Activated CD4-positive, alpha-beta memory T cell treated with anti-CD3 and anti-CD28 coated beads, Interleukin-2, amount 10 ng/mL, durations not matched to agents 7 days and 5 days (primary cell): Measurements from ENCODE around the gene CIROP. TPM values are rescaled to one million over a fixed set of nuclear protein-coding genes. Genes with fewer than 3 reads are reported as not detected.
"Not testable (repeated sequence)": the region's sequence is repeated elsewhere in the genome, so short reads cannot be mapped to it uniquely, and the experiment has no call there.

ENCODE experiments used
- CTCF ChIA-PET: fragments of 350-600 bp; sonication (Branson Sonifier 250); formaldehyde crosslinking; loops from one replicate; lab custom pipeline; 2021; ENCODE audit warnings: antibody characterized with exemption, inconsistent platforms; lab: Charles Lee
- POLR2A ChIA-PET: fragments of 350-600 bp; sonication (Branson Sonifier 250); formaldehyde crosslinking; loops from one replicate; lab custom pipeline; 2021; ENCODE audit warnings: antibody characterized with exemption; lab: Charles Lee
- DNase-seq: peaks from one replicate; pipeline ENCODE4 v3.0.0-alpha.2; 2020
- H3K27ac Mint-ChIP-seq: one replicate; pipeline ENCODE4 v1.8.0; 2021; ENCODE audit warnings: mild to moderate bottlenecking, mixed read lengths
- H3K27me3 Mint-ChIP-seq: one replicate; pipeline ENCODE4 v1.8.0; 2021; ENCODE audit warnings: mixed read lengths
- H3K36me3 Mint-ChIP-seq: one replicate; pipeline ENCODE4 v1.8.0; 2021; ENCODE audit warnings: low read depth, mixed read lengths
- H3K4me1 Mint-ChIP-seq: one replicate; pipeline ENCODE4 v1.8.0; 2021; ENCODE audit warnings: mixed read lengths
- H3K4me3 Mint-ChIP-seq: one replicate; pipeline ENCODE4 v1.8.0; 2021; ENCODE audit warnings: mild to moderate bottlenecking, mixed read lengths
- H3K9me3 Mint-ChIP-seq: one replicate; pipeline ENCODE4 v1.8.0; 2021; ENCODE audit warnings: mixed read lengths
- total RNA-seq, 2 experiments: library from RNA; stranded (reverse); gene quantifications; one replicate each; pipeline ENCODE4 v1.2.3, GENCODE V29; 2021

Gene CIROP
- total RNA-seq, 2 experiments from 2014 or later = not detected

DNA sequence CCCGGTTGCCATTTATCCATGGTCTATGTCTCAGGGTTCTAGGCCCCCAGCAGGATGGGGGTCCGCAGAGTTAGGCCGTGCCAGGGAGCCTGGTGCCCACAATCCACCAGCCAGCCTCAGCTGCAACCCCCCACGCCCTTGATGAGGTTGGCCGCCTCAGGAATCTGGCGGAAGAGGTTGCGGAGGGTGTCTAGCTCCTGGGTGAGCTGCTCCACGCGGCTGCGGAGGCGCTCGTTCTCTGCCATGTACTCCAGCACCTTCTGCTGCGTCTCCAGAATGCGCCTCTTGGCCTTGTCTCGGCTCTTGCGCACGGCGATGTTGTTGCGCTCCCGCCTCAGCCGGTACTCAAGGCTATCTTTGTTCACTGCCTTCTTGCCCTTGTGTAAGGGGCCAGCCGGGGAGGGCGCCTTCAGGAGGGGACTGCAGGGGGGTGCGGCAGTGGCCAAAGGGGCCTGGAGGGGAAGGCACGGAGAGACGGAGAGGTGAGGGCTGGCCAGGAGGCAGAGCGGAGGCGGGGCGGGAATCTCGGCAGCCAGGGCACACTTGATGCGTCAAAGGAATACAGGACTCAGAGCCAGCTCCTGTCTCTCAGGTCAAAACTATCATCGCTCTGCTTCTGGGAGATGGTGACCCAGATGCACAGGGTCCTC is 12.7 kb upstream of the CIROP start:
- ChIA-PET CTCF (no interaction called here), POLR2A (no interaction called here)
- Mint-ChIP-seq H3K4me1 (peaks cover 47% of the 10 kb centered on the region), H3K36me3 (no peaks in the 10 kb centered on the region), H3K4me3 (no peak overlapping the region), H3K27me3 (peaks cover 4% of the 10 kb centered on the region), H3K27ac (no peak overlapping the region), H3K9me3 (no peaks in the 10 kb centered on the region)
- no peak for DNase-seq

DNA sequence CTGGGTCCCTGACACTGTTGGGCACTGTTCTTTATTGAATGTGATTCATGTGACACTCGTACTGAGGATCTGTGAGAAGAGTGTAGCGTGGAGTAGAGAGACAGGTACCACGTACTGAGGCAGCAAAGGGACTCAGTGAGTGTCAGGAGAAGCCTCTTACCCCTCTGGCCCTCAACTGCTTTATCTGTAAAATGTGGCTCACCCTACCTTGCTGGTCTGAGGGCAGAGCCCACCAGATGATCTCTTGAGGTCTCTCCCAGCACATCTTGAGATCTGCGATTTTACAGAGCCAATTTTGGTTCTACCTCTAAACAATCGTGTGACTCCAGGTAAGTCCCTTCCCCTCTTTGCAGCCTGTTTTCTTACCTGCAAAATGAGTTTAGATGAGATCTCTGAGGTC is 11.1 kb upstream of the CIROP start:
- H3K4me1 Mint-ChIP-seq = peaks cover 34% of the 10 kb centered on the region
- no peak for DNase-seq
- CTCF ChIA-PET = interaction anchor here (1.0 kb wide), 1 partner anchor 69 kb away, joined by 3 read pairs; no protein-coding TSS in a partner anchor
- POLR2A ChIA-PET = no interaction called here
- peaks cover 4% of the 10 kb centered on the region for H3K27me3 Mint-ChIP-seq
- no peaks in the 10 kb centered on the region for H3K36me3 Mint-ChIP-seq
- no peak overlapping the region for H3K4me3 Mint-ChIP-seq
- H3K27ac Mint-ChIP-seq = no peak overlapping the region
- H3K9me3 Mint-ChIP-seq = no peaks in the 10 kb centered on the region

DNA sequence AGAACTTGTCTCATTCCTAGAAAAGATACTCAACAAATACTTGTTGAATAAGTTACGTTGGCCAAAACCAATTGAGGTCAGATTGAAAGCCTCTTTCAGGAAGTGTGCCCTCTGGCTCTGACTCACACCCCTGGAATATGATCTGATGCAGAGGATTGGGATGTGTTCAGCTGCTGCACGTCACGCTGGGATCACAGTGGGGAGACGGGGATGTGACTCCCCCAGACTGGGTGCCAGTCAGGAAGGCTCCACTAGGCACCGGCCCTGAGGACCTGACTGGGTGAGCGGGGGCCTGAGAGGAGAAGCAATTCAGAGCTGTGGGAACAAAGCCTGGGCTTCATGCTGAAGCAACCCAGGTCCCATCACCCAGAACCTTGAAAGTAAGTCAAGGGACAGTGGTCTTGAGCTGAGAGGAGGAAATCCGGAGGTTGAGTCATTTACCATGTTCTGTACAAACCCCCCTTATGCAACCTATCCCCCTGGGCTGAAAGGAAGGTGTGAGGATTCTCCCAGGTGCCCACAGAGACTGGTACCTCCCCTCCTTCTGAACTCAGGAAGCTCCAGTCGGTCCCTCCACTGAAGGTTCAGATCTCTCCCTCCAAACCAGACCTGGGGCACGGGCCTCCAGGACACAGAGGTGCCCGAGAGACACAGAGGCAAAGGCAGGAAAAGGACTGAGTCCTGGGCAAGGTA is 10.4 kb upstream of the CIROP start:
- Mint-ChIP-seq H3K36me3 (no peaks in the 10 kb centered on the region), H3K27ac (no peak overlapping the region), H3K9me3 (no peaks in the 10 kb centered on the region), H3K4me1 (peaks cover 26% of the 10 kb centered on the region), H3K27me3 (peaks cover 4% of the 10 kb centered on the region), H3K4me3 (no peak overlapping the region)
- ChIA-PET CTCF (interaction anchor here (1.0 kb wide), 1 partner anchor 70 kb away, joined by 3 read pairs; no protein-coding TSS in a partner anchor), POLR2A (no interaction called here)
- DNase-seq = no peak

DNA sequence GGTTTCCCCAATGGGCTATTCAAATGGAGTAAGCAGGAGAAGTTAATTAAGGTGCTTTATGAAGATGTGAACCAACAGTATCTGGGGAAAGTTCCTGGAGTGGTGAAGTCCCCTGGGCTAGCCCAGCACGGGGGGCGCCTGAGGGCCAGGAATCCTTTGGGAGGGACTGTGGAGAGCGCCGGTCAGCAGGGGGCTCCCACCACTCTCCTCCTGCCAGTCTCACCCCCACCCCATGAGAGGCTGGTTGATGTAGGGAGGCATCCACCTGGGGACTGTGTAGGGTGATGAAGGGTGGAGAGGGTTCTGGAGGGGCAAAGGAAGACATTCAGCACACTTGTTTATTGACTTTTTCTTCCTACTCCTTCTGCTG is 9.9 kb upstream of the CIROP start:
- Mint-ChIP-seq H3K27me3 (peaks cover 4% of the 10 kb centered on the region), H3K36me3 (no peaks in the 10 kb centered on the region), H3K4me1 (peaks cover 21% of the 10 kb centered on the region), H3K27ac (no peak overlapping the region), H3K9me3 (no peaks in the 10 kb centered on the region), H3K4me3 (no peak overlapping the region)
- CTCF ChIA-PET = interaction anchor here (1.0 kb wide), 1 partner anchor 70 kb away, joined by 3 read pairs; no protein-coding TSS in a partner anchor
- DNase-seq = no peak
- POLR2A ChIA-PET = no interaction called here

DNA sequence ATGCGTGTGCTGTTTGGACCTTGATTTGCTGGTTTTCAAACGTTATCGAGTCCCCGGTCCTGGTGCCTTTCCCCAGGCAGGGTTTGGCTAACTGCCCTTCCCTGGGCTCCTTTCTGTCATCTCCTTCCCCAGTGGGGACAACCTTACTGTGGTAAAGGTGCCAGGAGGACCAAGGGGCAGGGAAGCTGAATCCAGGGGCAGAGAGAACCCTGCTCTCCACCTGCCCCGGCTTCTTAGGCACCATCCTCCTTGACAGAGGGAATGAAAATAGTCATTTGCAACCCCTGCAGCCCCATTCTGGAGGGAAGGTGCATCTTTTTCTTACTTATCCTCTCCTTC is 9.3 kb upstream of the CIROP start:
- Mint-ChIP-seq H3K27me3 (peaks cover 4% of the 10 kb centered on the region), H3K9me3 (no peaks in the 10 kb centered on the region), H3K36me3 (no peaks in the 10 kb centered on the region), H3K4me1 (peaks cover 15% of the 10 kb centered on the region), H3K4me3 (no peak overlapping the region), H3K27ac (no peak overlapping the region)
- CTCF ChIA-PET = no interaction called here
- POLR2A ChIA-PET = no interaction called here
- no peak for DNase-seq

DNA sequence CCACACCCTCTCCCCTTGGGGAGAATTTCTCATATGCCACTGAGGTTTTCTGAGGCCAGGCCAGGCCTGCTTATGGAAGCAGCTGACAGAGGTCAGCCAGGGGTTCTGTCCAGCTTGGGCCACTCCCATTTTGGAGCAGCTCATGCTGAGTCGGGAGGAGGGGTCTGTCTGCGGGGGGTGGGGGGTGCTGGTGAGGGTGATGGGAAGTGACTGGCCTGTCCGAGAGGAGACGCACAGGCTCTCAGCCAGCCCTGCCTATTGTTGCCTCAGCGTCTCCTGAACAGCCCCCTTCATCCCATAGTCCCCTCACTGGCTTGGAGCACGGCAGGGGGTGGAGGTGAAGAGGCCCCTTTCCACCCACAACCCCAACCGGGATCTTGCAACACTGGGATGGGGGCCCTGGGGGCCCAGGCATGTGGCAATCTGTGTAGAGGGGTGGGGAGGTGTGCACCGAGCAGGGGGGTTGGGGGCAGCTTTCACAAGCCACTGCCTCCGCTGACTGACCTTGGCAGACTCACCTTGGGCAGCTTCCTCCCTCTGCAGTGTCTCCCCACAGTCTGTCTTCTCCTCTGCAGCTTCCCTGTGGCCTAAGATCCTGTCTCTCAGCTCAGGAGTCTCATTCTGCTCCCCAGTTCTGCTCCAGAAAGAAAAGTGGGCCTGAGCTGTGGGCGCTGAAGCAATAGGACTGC is 8.8 kb upstream of the CIROP start:
- Mint-ChIP-seq H3K27me3 (peaks cover 4% of the 10 kb centered on the region), H3K4me1 (peaks cover 14% of the 10 kb centered on the region)
- CTCF ChIA-PET = interaction anchor here (0.9 to 2.8 kb wide), 2 partner anchors 8 to 45 kb away, joined by 4 to 16 read pairs; no protein-coding TSS in a partner anchor

DNA sequence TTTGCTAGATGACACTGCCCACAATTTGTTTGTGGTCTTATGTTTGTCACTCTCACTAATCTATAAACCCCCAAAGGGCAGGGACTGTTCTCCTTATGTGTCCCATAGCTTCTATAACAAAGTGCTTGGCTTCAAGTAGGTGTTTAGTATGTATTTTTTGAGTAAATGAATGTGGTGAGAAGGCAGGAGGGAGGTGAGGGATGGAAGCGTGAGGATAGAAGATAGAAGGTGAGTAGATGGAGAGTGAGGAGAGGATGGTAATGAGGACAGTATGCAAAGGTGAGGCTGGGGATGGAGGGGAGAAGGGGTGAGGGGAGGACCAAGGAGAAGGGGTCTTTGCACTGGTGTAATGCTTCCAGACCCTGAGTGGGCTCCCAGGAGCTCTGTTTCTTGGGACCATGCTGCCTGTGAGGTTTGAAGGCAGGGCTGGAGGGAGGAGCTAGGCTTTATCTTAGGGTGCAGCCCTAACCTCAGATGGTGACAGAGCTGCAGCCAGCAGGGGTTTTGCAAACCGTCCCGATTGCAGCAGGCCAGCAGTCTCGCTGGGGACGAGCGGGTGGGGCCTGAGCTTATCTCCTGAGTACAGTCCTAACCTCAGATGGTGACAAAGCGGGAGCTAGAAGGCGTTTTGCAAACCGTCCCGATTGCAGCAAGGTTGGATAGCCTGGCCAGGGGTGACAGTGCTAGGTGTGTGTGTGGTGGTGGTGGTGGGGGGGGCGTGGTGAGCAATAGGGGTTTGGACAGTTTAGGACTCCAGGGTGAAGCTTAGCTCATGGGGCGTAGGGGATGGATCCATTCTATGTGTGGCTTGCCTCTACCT is 7.8 kb upstream of the CIROP start:
- ChIA-PET CTCF (interaction anchor here (0.9 to 2.8 kb wide), 2 partner anchors 9 to 44 kb away, joined by 4 to 16 read pairs; no protein-coding TSS in a partner anchor), POLR2A (interaction anchor here (1.6 kb wide), 1 partner anchor 17 kb away, joined by 7 read pairs; the partner anchor contains the start of genes ACIN1 and C14orf119)
- H3K27ac Mint-ChIP-seq = no peak overlapping the region
- no peaks in the 10 kb centered on the region for H3K9me3 Mint-ChIP-seq
- no peak overlapping the region for H3K4me3 Mint-ChIP-seq
- H3K4me1 Mint-ChIP-seq = peaks cover 12% of the 10 kb centered on the region
- peaks cover 4% of the 10 kb centered on the region for H3K27me3 Mint-ChIP-seq
- DNase-seq = no peak
- no peaks in the 10 kb centered on the region for H3K36me3 Mint-ChIP-seq

More for the DNA sequence above, 8.8 kb upstream of the CIROP start:
- Mint-ChIP-seq H3K4me3 (no peak overlapping the region), H3K36me3 (no peaks in the 10 kb centered on the region), H3K9me3 (no peaks in the 10 kb centered on the region), H3K27ac (no peak overlapping the region)
- POLR2A ChIA-PET = interaction anchor here (1.6 kb wide), 1 partner anchor 18 kb away, joined by 7 read pairs; the partner anchor contains the start of genes ACIN1 and C14orf119
- no peak for DNase-seq

DNA sequence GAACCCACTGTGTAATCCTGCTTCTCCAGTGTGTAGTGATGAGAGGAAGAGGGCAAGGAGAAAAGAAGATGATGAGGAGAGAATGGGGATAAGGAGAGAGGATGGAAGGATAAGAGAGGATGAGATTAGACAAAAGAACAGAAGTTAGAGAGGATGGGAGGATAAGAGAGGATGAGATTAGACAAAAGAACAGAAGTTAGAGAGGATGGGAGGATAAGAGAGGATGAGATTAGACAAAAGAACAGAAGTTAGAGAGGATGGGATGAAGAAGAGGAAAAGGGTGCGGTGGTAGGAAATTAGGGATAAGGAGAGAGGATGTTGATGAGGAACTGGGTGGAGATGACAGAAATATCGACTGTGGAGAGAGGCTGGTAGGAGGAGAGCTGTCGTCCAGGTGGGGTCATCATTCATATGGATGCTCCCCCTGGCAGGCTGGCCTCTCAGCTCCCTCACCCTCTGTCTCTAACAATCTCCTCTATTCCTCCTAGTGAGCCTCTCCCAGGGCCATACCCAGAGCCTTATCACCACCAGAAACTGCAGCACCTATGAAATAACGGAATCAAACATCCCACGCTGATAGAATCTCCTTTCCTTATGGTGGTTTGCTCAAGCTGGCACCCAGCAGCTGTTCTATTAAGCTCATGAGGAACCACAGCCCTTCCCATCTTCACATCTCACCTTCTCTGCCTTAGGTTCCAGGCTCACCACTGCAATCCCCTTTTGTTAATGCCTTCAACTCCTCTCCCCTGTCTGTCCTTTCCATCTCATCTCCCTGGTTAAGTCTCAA is 6.0 kb upstream of the CIROP start:
- H3K27me3 Mint-ChIP-seq = peaks cover 2% of the 10 kb centered on the region
- no peak overlapping the region for H3K4me3 Mint-ChIP-seq
- peaks cover 12% of the 10 kb centered on the region for H3K4me1 Mint-ChIP-seq
- ChIA-PET CTCF (interaction anchor here (1.1 to 2.8 kb wide), 5 partner anchors 10 to 76 kb away, joined by 3 to 16 read pairs (median 5); partner anchors contain the start of genes ACIN1 and C14orf119), POLR2A (no interaction called here)
- DNase-seq = no peak
- no peaks in the 10 kb centered on the region for H3K36me3 Mint-ChIP-seq
- no peak overlapping the region for H3K27ac Mint-ChIP-seq
- H3K9me3 Mint-ChIP-seq = no peaks in the 10 kb centered on the region

DNA sequence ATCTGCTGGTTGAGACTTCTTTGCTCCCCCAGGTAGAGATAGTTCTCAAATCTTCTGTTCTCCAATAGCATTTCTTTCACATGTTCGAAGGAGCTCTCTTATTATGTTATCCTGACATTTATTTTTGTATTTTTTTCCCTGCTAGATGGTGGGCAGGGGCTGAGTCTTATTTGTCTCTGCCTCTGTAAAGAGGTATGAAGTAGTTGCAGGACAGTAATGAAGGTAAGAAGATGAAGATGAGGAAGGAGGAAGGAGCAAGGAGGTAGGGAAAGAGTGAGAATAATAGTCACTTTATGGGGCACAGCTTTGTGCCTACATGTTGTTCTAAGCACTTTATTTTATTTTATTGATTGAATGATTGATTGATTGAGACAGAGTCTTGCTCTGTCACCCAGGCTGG is 5.0 kb upstream of the CIROP start:
- Mint-ChIP-seq H3K4me1 (peaks cover 7% of the 10 kb centered on the region), H3K27me3 (no peaks in the 10 kb centered on the region), H3K27ac (no peak overlapping the region), H3K9me3 (no peaks in the 10 kb centered on the region), H3K4me3 (no peak overlapping the region), H3K36me3 (no peaks in the 10 kb centered on the region)
- POLR2A ChIA-PET = interaction anchor here (1.0 to 1.7 kb wide), 3 partner anchors 15 to 193 kb away, joined by 3 to 4 read pairs (median 3); partner anchors contain the start of genes ACIN1, C14orf119 and PPP1R3E
- no peak for DNase-seq
- CTCF ChIA-PET = interaction anchor here (1.0 to 2.5 kb wide), 5 partner anchors 11 to 52 kb away, joined by 3 to 14 read pairs (median 5); partner anchors contain the start of genes ACIN1 and C14orf119

DNA sequence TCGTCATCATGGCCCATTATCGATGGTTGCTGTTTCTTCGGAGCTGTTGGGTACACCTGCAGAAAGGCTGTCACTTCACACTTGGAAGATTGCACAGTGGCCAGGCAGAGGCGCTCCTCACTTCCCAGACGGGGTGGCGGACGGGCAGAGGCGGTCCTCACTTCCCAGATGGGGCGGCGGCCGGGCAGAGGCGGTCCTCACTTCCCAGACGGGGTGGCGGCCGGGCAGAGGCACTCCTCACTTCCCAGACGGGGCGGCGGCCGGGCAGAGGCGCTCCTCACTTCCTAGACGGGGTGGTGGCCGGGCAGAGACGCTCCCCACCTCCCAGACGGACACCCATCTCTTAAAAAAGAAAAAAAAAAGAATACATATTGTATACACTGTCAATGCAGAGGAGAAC is 3.4 kb upstream of the CIROP start:
- H3K4me1 Mint-ChIP-seq, H3K36me3 Mint-ChIP-seq, H3K9me3 Mint-ChIP-seq, H3K27me3 Mint-ChIP-seq, POLR2A ChIA-PET, H3K27ac Mint-ChIP-seq, H3K4me3 Mint-ChIP-seq, DNase-seq: not testable (repeated sequence)
- CTCF ChIA-PET = interaction anchor here (1.1 to 2.0 kb wide), 4 partner anchors 13 to 135 kb away, joined by 3 to 14 read pairs (median 8); no protein-coding TSS in a partner anchor

DNA sequence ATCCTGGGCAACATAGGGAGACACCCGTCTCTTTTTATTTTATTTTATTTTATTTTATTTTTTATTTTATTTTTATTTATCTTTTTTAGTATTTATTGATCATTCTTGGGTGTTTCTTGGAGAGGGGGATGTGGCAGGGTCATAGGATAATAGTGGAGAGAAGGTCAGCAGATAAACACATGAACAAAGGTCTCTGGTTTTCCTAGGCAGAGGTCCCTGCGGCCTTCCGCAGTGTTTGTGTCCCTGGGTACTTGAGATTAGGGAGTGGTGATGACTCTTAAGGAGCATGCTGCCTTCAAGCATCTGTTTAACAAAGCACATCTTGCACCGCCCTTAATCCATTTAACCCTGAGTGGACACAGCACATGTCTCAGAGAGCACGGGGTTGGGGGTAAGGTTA is 2.8 kb upstream of the CIROP start:
- DNase-seq, CTCF ChIA-PET, POLR2A ChIA-PET, H3K4me1 Mint-ChIP-seq, H3K27ac Mint-ChIP-seq, H3K4me3 Mint-ChIP-seq, H3K9me3 Mint-ChIP-seq, H3K36me3 Mint-ChIP-seq, H3K27me3 Mint-ChIP-seq: not testable (repeated sequence)

DNA sequence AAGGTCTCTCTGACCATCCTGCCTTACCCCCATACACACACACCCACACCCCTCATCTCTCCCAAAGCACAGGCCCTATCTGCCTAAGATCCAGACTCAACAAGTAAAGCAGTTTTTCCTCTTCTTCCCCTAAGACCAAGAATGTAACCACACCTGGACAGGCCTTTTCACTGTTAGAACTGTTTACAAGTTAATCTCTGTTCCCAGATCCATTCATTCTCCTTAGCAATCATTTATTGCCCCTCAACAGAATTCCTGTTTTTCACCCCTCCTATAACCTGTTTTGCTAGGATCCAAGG is 1.9 kb upstream of the CIROP start:
- Mint-ChIP-seq H3K27ac (no peak overlapping the region), H3K4me1 (no peaks in the 10 kb centered on the region), H3K4me3 (no peak overlapping the region), H3K36me3 (no peaks in the 10 kb centered on the region), H3K9me3 (no peaks in the 10 kb centered on the region), H3K27me3 (no peaks in the 10 kb centered on the region)
- ChIA-PET POLR2A (no interaction called here), CTCF (interaction anchor here (1.0 to 1.1 kb wide), 2 partner anchors 14 to 36 kb away, joined by 3 read pairs; no protein-coding TSS in a partner anchor)
- DNase-seq = no peak
